SK-N-SH (cell line): ENCODE results near the gene BTNL8. TPM values are rescaled to one million over a fixed set of nuclear protein-coding genes. Genes with fewer than 3 reads are reported as not detected.
"Not testable (repeated sequence)": the region's sequence is repeated elsewhere in the genome, so short reads cannot be mapped to it uniquely, and the experiment has no call there.

ENCODE experiments used
- CTCF ChIA-PET: fragments of 300-600, 350-600 bp; formaldehyde crosslinking; extraction: SDS; loops from one replicate; lab custom pipeline; 2021; lab: Yijun Ruan, JAX
- POLR2A ChIA-PET: fragments of 350-600 bp; sonication (Branson Sonifier 250); formaldehyde crosslinking; extraction: SDS; loops from one replicate; lab custom pipeline; 2020; ENCODE audit warnings: antibody characterized with exemption, inconsistent platforms; lab: Yijun Ruan, JAX
- DNase-seq: peaks from one replicate; pipeline ENCODE4 v3.0.0; 2012
- H2AFZ ChIP-seq: fragments of 200-600 bp; sonication (generic); 2 replicates; pipeline ENCODE4 v1.8.1; 2016; ENCODE audit warnings: antibody characterized with exemption, mild to moderate bottlenecking, low read depth
- H3F3A ChIP-seq: fragments of 200-600 bp; sonication (generic); replicated peaks from 2 replicates; pipeline ENCODE3; 2016; ENCODE audit warnings: antibody characterized with exemption, mild to moderate bottlenecking; ENCODE audit not compliant: insufficient read depth
- H3K27ac ChIP-seq, 2 experiments: fragments of 200-500 bp in 1 of 2; fragments of 200-600 bp in 1 of 2; sonication (Bioruptor generic) in 1 of 2; sonication (generic), shearing (Covaris generic) in 1 of 2; 2 replicates each; pipeline versions ENCODE4 v1.5.1 to v1.6.1; 2014 to 2016; ENCODE audit warnings: low read depth in 2 of 2, inconsistent platforms in 1 of 2, low read length in 1 of 2, mild to moderate bottlenecking in 1 of 2, mixed read lengths in 1 of 2
- H3K27me3 ChIP-seq: fragments of 200-600 bp; sonication (generic), shearing (Covaris generic); 2 replicates; pipeline ENCODE4 v1.6.1; 2016; ENCODE audit warnings: mixed run types; ENCODE audit not compliant: insufficient read depth
- H3K36me3 ChIP-seq, 2 experiments: fragments of 200-500 bp in 1 of 2; fragments of 200-600 bp in 1 of 2; sonication (Bioruptor generic) in 1 of 2; sonication (generic) in 1 of 2; replicated peaks in 1 of 2; 2 replicates each; pipeline versions ENCODE3 to v1.5.1; 2014 to 2016; ENCODE audit warnings: low read length in 1 of 2, mild to moderate bottlenecking in 1 of 2; ENCODE audit not compliant: insufficient read depth in 2 of 2, control insufficient read depth in 1 of 2
- H3K4me1 ChIP-seq, 2 experiments: fragments of 200-500 bp in 1 of 2; fragments of 200-600 bp in 1 of 2; sonication (Bioruptor generic) in 1 of 2; sonication (generic), shearing (Covaris generic) in 1 of 2; 2 replicates each; pipeline versions ENCODE4 v1.5.1 to v1.6.1; 2014 to 2016; ENCODE audit warnings: low read depth in 1 of 2, low read length in 1 of 2, mixed run types in 1 of 2; ENCODE audit not compliant: insufficient read depth in 2 of 2, control insufficient read depth in 1 of 2
- H3K4me2 ChIP-seq: fragments of 200-600 bp; sonication (generic), shearing (Covaris generic); 2 replicates; pipeline ENCODE4 v1.6.1; 2017; ENCODE audit warnings: mixed run types
- H3K4me3 ChIP-seq, 2 experiments: fragments of 200-500 bp in 1 of 2; fragments of 200-600 bp in 1 of 2; sonication (Bioruptor generic) in 1 of 2; sonication (generic), shearing (Covaris generic) in 1 of 2; 2 replicates each; pipeline versions ENCODE4 v1.5.1 to v1.8.1; 2014 to 2016; ENCODE audit warnings: low read depth in 2 of 2, inconsistent platforms in 1 of 2, low read length in 1 of 2, mild to moderate bottlenecking in 1 of 2, mixed read lengths in 1 of 2, moderate library complexity in 1 of 2
- H3K79me2 ChIP-seq: fragments of 200-600 bp; sonication (generic); 2 replicates; pipeline ENCODE4 v1.8.1; 2017; ENCODE audit warnings: mild to moderate bottlenecking; ENCODE audit not compliant: insufficient read depth
- H3K9ac ChIP-seq: fragments of 200-600 bp; sonication (generic); 2 replicates; pipeline ENCODE4 v1.6.1; 2017; ENCODE audit warnings: mixed run types
- H3K9me2 ChIP-seq: fragments of 200-600 bp; sonication (generic); 2 replicates; pipeline ENCODE4 v1.6.1; 2017; ENCODE audit warnings: mixed run types
- H3K9me3 ChIP-seq: fragments of 200-600 bp; sonication (generic); 2 replicates; pipeline ENCODE4 v1.6.1; 2017; ENCODE audit warnings: mixed run types, mild to moderate bottlenecking, moderate library complexity
- H4K20me1 ChIP-seq: fragments of 200-600 bp; sonication (generic); 2 replicates; pipeline ENCODE4 v1.6.1; 2017; ENCODE audit warnings: mild to moderate bottlenecking, mixed run types; ENCODE audit not compliant: insufficient read depth
- EP300 ChIP-seq, 2 experiments: IDR thresholded peaks; 2 replicates each; pipeline versions ENCODE4 v1.4.0 to v1.6.1; 2012; ENCODE audit warnings: borderline replicate concordance in 1 of 2, low read depth in 1 of 2, low read length in 1 of 2
- FOSL2 ChIP-seq: IDR thresholded peaks from 2 replicates; pipeline ENCODE4 v1.4.0; 2012; ENCODE audit warnings: low read depth, mild to moderate bottlenecking, moderate library complexity, borderline replicate concordance
- FOXJ3 ChIP-seq: sonication (generic); formaldehyde crosslinking; IDR thresholded peaks from 2 replicates; pipeline ENCODE4 v1.5.1; 2020; ENCODE audit warnings: mild to moderate bottlenecking, missing genetic modification reagents
- GABPA ChIP-seq: IDR thresholded peaks from 2 replicates; pipeline ENCODE4 v1.4.0; 2012; ENCODE audit warnings: low read depth, mild to moderate bottlenecking
- NRF1 ChIP-seq: IDR thresholded peaks from 2 replicates; pipeline ENCODE4 v1.6.1; 2012; ENCODE audit warnings: low read depth, mild to moderate bottlenecking, low read length
- REST ChIP-seq: IDR thresholded peaks from 2 replicates; pipeline ENCODE4 v1.6.1; 2012; ENCODE audit warnings: mild to moderate bottlenecking, low read depth, low read length, moderate library complexity
- RFX5 ChIP-seq: IDR thresholded peaks from 2 replicates; pipeline ENCODE4 v1.6.1; 2012; ENCODE audit warnings: mild to moderate bottlenecking, improper control_type of control experiment, low read length
- SIN3A ChIP-seq: IDR thresholded peaks from 2 replicates; pipeline ENCODE4 v1.6.1; 2012; ENCODE audit warnings: low read depth, mild to moderate bottlenecking, low read length, moderate library complexity, borderline replicate concordance
- YY1 ChIP-seq: IDR thresholded peaks from 2 replicates; pipeline ENCODE4 v1.4.0; 2012; ENCODE audit warnings: low read depth, mild to moderate bottlenecking
- ZBTB33 ChIP-seq: IDR thresholded peaks from 2 replicates; pipeline ENCODE4 v1.4.0; 2012; ENCODE audit warnings: low read depth, borderline replicate concordance
- WGBS: methylation state at CpG from one replicate; pipeline ENCODE4 v1.1.6; 2017; ENCODE audit warnings: low lambda C conversion rate; 5-methylcytosine and 5-hydroxymethylcytosine counted together
- polyA plus RNA-seq, 3 experiments: library from polyadenylated mRNA; depleted of rRNA; stranded (reverse); fragments of >200 nt; gene quantifications; 2 replicates each; pipeline ENCODE4 v1.2.3, GENCODE V29; 2012

The BTNL8 gene
- polyA plus RNA-seq, 1 of the 3 experiments (the other 2 are of a cell fraction), result not detected

GRCh38 chr5:180889381-180889780 lies 9.6 kb upstream of the BTNL8 start:
- H3K79me2 ChIP-seq, result no peaks in the 10 kb centered on the region
- WGBS, result 9% methylated on average over 7 of the region's 7 CpGs
- no peaks in the 10 kb centered on the region for H3K9me3 ChIP-seq
- no peaks in the 10 kb centered on the region for H3K9me2 ChIP-seq
- no peaks in the 10 kb centered on the region for H3K4me1 ChIP-seq
- no peak overlapping the region for H3K4me2 ChIP-seq
- POLR2A ChIA-PET, result no interaction called here
- no peaks in the 10 kb centered on the region for H3F3A ChIP-seq
- H3K36me3 ChIP-seq, result no peaks in the 10 kb centered on the region
- no peak overlapping the region for H3K9ac ChIP-seq
- CTCF ChIA-PET, result no interaction called here
- no peak overlapping the region for H3K4me3 ChIP-seq
- no peak for DNase-seq
- H4K20me1 ChIP-seq, result no peaks in the 10 kb centered on the region
- H3K27me3 ChIP-seq, result no peaks in the 10 kb centered on the region; the same call in 1 of the 2 replicates
- no peak overlapping the region for H2AFZ ChIP-seq
- TF ChIP-seq RFX5 (no peak), ZBTB33 (no peak), SIN3A (no peak), YY1 (no peak), REST (no peak), FOXJ3 (no peak), NRF1 (no peak), FOSL2 (no peak), GABPA (no peak), EP300 (IDR thresholded peaks at IDR 0.05; ENCODE audit: borderline replicate concordance in 1 of 2, low read depth in 1 of 2, low read length in 1 of 2) (no peak)
- H3K27ac ChIP-seq, result no peak overlapping the region

- H3K27ac ChIP-seq, H4K20me1 ChIP-seq, H3K36me3 ChIP-seq, CTCF ChIA-PET, H3K79me2 ChIP-seq, H3K27me3 ChIP-seq, DNase-seq, H3K4me2 ChIP-seq, H3K4me1 ChIP-seq, H3K4me3 ChIP-seq, H3K9ac ChIP-seq, POLR2A ChIA-PET, H3K9me3 ChIP-seq, H3K9me2 ChIP-seq, H3F3A ChIP-seq, H2AFZ ChIP-seq: not testable (repeated sequence)
- 0% methylated on average over 1 of the region's 1 CpG for WGBS
Measured at GRCh38 chr5:180895330-180895729, 3.6 kb upstream of the BTNL8 start.
